ENCODE data around the gene TSPAN18. TPM values are rescaled to one million over a fixed set of nuclear protein-coding genes. Genes with fewer than 3 reads are reported as not detected.

TSPAN18 gene
- total and polyA plus RNA-seq, 2 experiments from 2014 or later, result 6.0 to 10.6 TPM

- TF ChIP-seq ZNF462 (CRISPR knock-in tag; IDR thresholded peaks at IDR 0.05), result no peak
Observed at GRCh38 chr11:44834846-44835245, 108.1 kb downstream of the TSPAN18 start (continued).

- peaks cover 15% of the 10 kb centered on the region for H3K36me3 Mint-ChIP-seq (ENCODE audit: low read depth)
- H3K9me3 Mint-ChIP-seq, result peaks cover 7% of the 10 kb centered on the region; the same call in 1 of the 3 replicates
- Histone ChIP-seq H2AFZ (no peak overlapping the region), H3K27me3 (ENCODE audit: insufficient read depth) (no peaks in the 10 kb centered on the region), H3K9me2 (ENCODE audit: insufficient read depth) (no peaks in the 10 kb centered on the region), H3K79me2 (replicated peaks; ENCODE audit: insufficient read depth) (no peaks in the 10 kb centered on the region), H3K36me3 (ENCODE audit: insufficient read depth) (no peaks in the 10 kb centered on the region), H3K4me3 (no peak overlapping the region), H3K4me1 (ENCODE audit: insufficient read depth) (peaks cover 38% of the 10 kb centered on the region), H4K20me1 (replicated peaks; ENCODE audit: insufficient read depth) (no peaks in the 10 kb centered on the region), H3F3A (replicated peaks; ENCODE audit: low read depth) (0 out of 2 replicates have a peak, but pooled peaks cover 4% of the 10 kb centered on the region), H3K27ac (ENCODE audit: low read depth) (no peak overlapping the region), H3K4me2 (peak overlapping the region; percentile 67)
- DNase-seq (ENCODE audit: low spot score) (no peak), ATAC-seq (no peak)
- H3K4me1 Mint-ChIP-seq, result peaks cover 48% of the 10 kb centered on the region
- no peak overlapping the region for H3K4me3 Mint-ChIP-seq
- H3K27me3 Mint-ChIP-seq (ENCODE audit: insufficient read depth, low read depth, poor library complexity), result peaks cover 18% of the 10 kb centered on the region
- no peak overlapping the region for H3K27ac Mint-ChIP-seq
- TF ChIP-seq EZH2 (IDR thresholded peaks at IDR 0.05; ENCODE audit: low read depth, unreplicated experiment), result no peak
- no peak for TF ChIP-seq NANOG (IDR thresholded peaks at IDR 0.05; ENCODE audit: borderline replicate concordance)
- TF ChIP-seq STAT1 (IDR thresholded peaks at IDR 0.05; ENCODE audit: unreplicated experiment), result no peak
- no peak for TF ChIP-seq ETS1 (IDR thresholded peaks at IDR 0.05)
- no peak for TF ChIP-seq POLR2AphosphoS5 (IDR thresholded peaks at IDR 0.05; ENCODE audit: low read depth)
- TF ChIP-seq ZNF331 (CRISPR knock-in tag; IDR thresholded peaks at IDR 0.05; ENCODE audit: low read depth), result no peak
- TF ChIP-seq CREB1 (CRISPR knock-in tag; IDR thresholded peaks at IDR 0.05; ENCODE audit: low read depth), result no peak
- no peak for TF ChIP-seq ZNF114 (CRISPR knock-in tag; IDR thresholded peaks at IDR 0.05)
- no peak for TF ChIP-seq CTCF (conservative IDR thresholded peaks at IDR 0.05; ENCODE audit: low read depth in 2 of 2)
- no peak for TF ChIP-seq JUNB (IDR thresholded peaks at IDR 0.05; ENCODE audit: unreplicated experiment)
Observed at GRCh38 chr11:44835296-44835695, 108.5 kb downstream of the TSPAN18 start.

Measured in GM23338 (cell line).